CD14-positive monocyte (primary cell): ENCODE data around the gene FOXP1. TPM values are rescaled to one million over a fixed set of nuclear protein-coding genes. Genes with fewer than 3 reads are reported as not detected.

Experiments
- DNase-seq, 3 donors: peaks; one replicate each; pipeline ENCODE4 v3.0.0-alpha.2; 2011 to 2022
- H2AFZ ChIP-seq: 2 replicates; pipeline ENCODE4 v1.6.0; 2012; ENCODE audit warnings: mild to moderate bottlenecking, low read depth, low read length, inconsistent platforms; ENCODE audit not compliant: insufficient read depth, poor library complexity, severe bottlenecking
- H3K27ac ChIP-seq, 2 donors: 1 replicate in 1 of 2; 2 replicates in 1 of 2; pipeline ENCODE4 v1.5.1; 2012 to 2013; ENCODE audit warnings: low read length in 2 of 2, control low read depth in 1 of 2, inconsistent platforms in 1 of 2, low read depth in 1 of 2, mild to moderate bottlenecking in 1 of 2
- H3K27me3 ChIP-seq, 2 donors: one replicate each; pipeline versions ENCODE4 v1.6.0 to v1.6.1; 2011 to 2013; ENCODE audit warnings: low read length in 2 of 2; ENCODE audit not compliant: control insufficient read depth in 2 of 2, insufficient read depth in 2 of 2
- H3K36me3 ChIP-seq, 2 donors: replicated peaks in 1 of 2; 1 replicate in 1 of 2; 2 replicates in 1 of 2; pipeline versions ENCODE4 v1.5.1 to v1.6.1; 2012 to 2013; ENCODE audit warnings: low read length in 2 of 2, control low read depth in 1 of 2, inconsistent platforms in 1 of 2, mild to moderate bottlenecking in 1 of 2; ENCODE audit not compliant: insufficient read depth in 2 of 2, control insufficient read depth in 1 of 2
- H3K4me1 ChIP-seq, 2 donors: 1 replicate in 1 of 2; 2 replicates in 1 of 2; pipeline versions ENCODE4 v1.5.1 to v1.6.1; 2012 to 2013; ENCODE audit warnings: low read length in 2 of 2, control low read depth in 1 of 2, inconsistent platforms in 1 of 2, mild to moderate bottlenecking in 1 of 2, moderate library complexity in 1 of 2; ENCODE audit not compliant: insufficient read depth in 2 of 2, control insufficient read depth in 1 of 2
- H3K4me2 ChIP-seq: replicated peaks from 2 replicates; pipeline ENCODE3; 2012; ENCODE audit warnings: low read length, moderate library complexity, mild to moderate bottlenecking; ENCODE audit not compliant: poor library complexity, severe bottlenecking; ENCODE audit errors: extremely low read depth
- H3K4me3 ChIP-seq, 3 experiments: fragments of 200-600 bp in 1 of 3; sonication (generic) in 1 of 3; replicated peaks in 1 of 3; 1 replicate in 2 of 3; 2 replicates in 1 of 3; pipeline ENCODE4 v1.5.1; 2011 to 2013; ENCODE audit warnings: low read length in 3 of 3, mild to moderate bottlenecking in 3 of 3, control low read depth in 2 of 3, low read depth in 2 of 3, inconsistent platforms in 1 of 3, moderate library complexity in 1 of 3
- H3K79me2 ChIP-seq: 2 replicates; pipeline ENCODE4 v1.6.0; 2012; ENCODE audit warnings: mild to moderate bottlenecking, control low read depth, inconsistent platforms, low read length, moderate library complexity; ENCODE audit not compliant: insufficient read depth
- H3K9ac ChIP-seq: 2 replicates; pipeline ENCODE4 v1.6.0; 2017; ENCODE audit warnings: low read length, mild to moderate bottlenecking; ENCODE audit not compliant: insufficient read depth, poor library complexity, severe bottlenecking
- H3K9me3 ChIP-seq, 2 donors: replicated peaks in 1 of 2; 1 replicate in 1 of 2; 2 replicates in 1 of 2; pipeline versions ENCODE4 v1.5.1 to v1.6.1; 2012 to 2013; ENCODE audit warnings: low read length in 2 of 2, control low read depth in 1 of 2; ENCODE audit not compliant: control insufficient read depth in 1 of 2, insufficient read depth in 1 of 2
- H4K20me1 ChIP-seq: 2 replicates; pipeline ENCODE4 v1.6.0; 2012; ENCODE audit warnings: mild to moderate bottlenecking, low read length, control low read depth, moderate library complexity; ENCODE audit not compliant: insufficient read depth
- H3K27ac Mint-ChIP-seq, 7 donors: one replicate each; pipeline ENCODE4 v1.8.0; 2020; ENCODE audit warnings: mild to moderate bottlenecking in 7 of 7, mixed read lengths in 7 of 7, moderate library complexity in 6 of 7, inconsistent platforms in 2 of 7
- H3K27me3 Mint-ChIP-seq, 3 donors: one replicate each; pipeline ENCODE4 v1.8.0; 2021 to 2022; ENCODE audit warnings: low read depth in 3 of 3, mild to moderate bottlenecking in 3 of 3, mixed read lengths in 3 of 3, moderate library complexity in 3 of 3, inconsistent platforms in 1 of 3
- H3K36me3 Mint-ChIP-seq, 2 donors: one replicate each; pipeline ENCODE4 v1.8.0; 2020; ENCODE audit warnings: mixed read lengths in 2 of 2, inconsistent platforms in 1 of 2, mild to moderate bottlenecking in 1 of 2
- H3K4me1 Mint-ChIP-seq: one replicate; pipeline ENCODE4 v1.8.0; 2020; ENCODE audit warnings: mild to moderate bottlenecking, mixed read lengths
- H3K4me3 Mint-ChIP-seq, 2 donors: one replicate each; pipeline ENCODE4 v1.8.0; 2020; ENCODE audit warnings: mild to moderate bottlenecking in 2 of 2, mixed read lengths in 2 of 2, moderate library complexity in 1 of 2
- H3K9me3 Mint-ChIP-seq, 7 donors: one replicate each; pipeline ENCODE4 v1.8.0; 2020 to 2022; ENCODE audit warnings: mixed read lengths in 7 of 7, mild to moderate bottlenecking in 6 of 7, moderate library complexity in 6 of 7, inconsistent platforms in 2 of 7
- CTCF ChIP-seq: fragments of 200-600 bp; IDR thresholded peaks from one replicate; pipeline ENCODE4 v1.8.0; 2022; ENCODE audit warnings: antibody characterized with exemption, mild to moderate bottlenecking
- WGBS: methylation state at CpG from one replicate; pipeline ENCODE4 v1.1.5; 2013; ENCODE audit warnings: missing lambda C conversion rate; ENCODE audit not compliant: insufficient coverage; 5-methylcytosine and 5-hydroxymethylcytosine counted together
- intact Hi-C, 2 donors: fragments of 100-400 bp; cut with micrococcal nuclease; formaldehyde crosslinking; loops; one replicate each; pipeline versions ENCODE4 v1.15.0 to v1.15.1; 2023
- polyA plus RNA-seq, 3 donors: library from polyadenylated mRNA; depleted of rRNA in 1 of 3; unstranded in 2 of 3; stranded (reverse) in 1 of 3; fragments of 300-500 nt in 2 of 3; fragments of >200 nt in 1 of 3; fragmentation: Illumina TruSeq in 2 of 3; gene quantifications; 1 replicate in 2 of 3; 2 replicates in 1 of 3; pipeline ENCODE4 v1.2.3, GENCODE V29; 2012 to 2021

The FOXP1 gene
- polyA plus RNA-seq, 3 donors, result 25.7 to 42.6 (median 27.8) TPM

GRCh38 chr3:71208211-71209095, 375.1 kb downstream of the FOXP1 start:
- no peak for DNase-seq
- H3K79me2 ChIP-seq, result peaks cover 31% of the 10 kb centered on the region
- H3K9me3 ChIP-seq, result no peaks in the 10 kb centered on the region
- peaks cover 44% of the 10 kb centered on the region for H3K4me1 Mint-ChIP-seq
- 67% methylated on average over 3 of the region's 6 CpGs for WGBS
- H2AFZ ChIP-seq, result no peak overlapping the region
- H3K4me3 Mint-ChIP-seq, result no peak overlapping the region
- no peaks in the 10 kb centered on the region for H3K9me3 Mint-ChIP-seq
- peaks cover 91% of the 10 kb centered on the region for H4K20me1 ChIP-seq
- no peak overlapping the region for H3K4me3 ChIP-seq
- peaks cover 3 to 6% of the 10 kb centered on the region in 2 donors for H3K36me3 Mint-ChIP-seq
- no peaks in the 10 kb centered on the region for H3K36me3 ChIP-seq
- no peak overlapping the region for H3K27ac ChIP-seq
- H3K4me2 ChIP-seq, result no peak overlapping the region
- intact Hi-C loops, result no loop called here
- H3K27me3 ChIP-seq, result no peaks in the 10 kb centered on the region
- peak overlapping the region in 1 of 7 donors; percentile 61 for H3K27ac Mint-ChIP-seq
- peaks cover 0 to 2% (median 2%) of the 10 kb centered on the region in 3 donors for H3K27me3 Mint-ChIP-seq
- H3K4me1 ChIP-seq, result peaks cover 16 to 20% of the 10 kb centered on the region in 2 donors
- TF ChIP-seq CTCF, result no peak
- no peak overlapping the region for H3K9ac ChIP-seq

DNA sequence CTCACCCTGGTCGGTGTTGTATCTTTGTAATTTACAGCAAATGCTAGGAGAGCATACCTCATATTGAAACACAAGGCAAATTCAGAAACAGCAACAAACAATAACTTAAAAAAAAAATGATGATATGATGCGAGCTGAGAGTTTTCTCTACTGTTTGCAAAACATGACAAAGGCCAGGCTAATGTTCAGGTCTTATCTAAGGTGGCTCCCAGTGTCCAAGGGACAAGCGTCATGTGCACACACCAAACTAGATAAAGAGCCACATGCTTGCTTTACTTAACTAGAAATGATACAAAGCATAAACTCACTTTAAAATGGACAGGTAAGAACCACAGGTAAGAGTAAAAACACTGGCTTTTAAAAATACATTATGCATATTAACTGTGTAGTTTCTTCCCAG, 375.9 kb downstream of the FOXP1 start:
- Histone ChIP-seq H3K36me3 (no peaks in the 10 kb centered on the region), H3K4me1 (peaks cover 16 to 20% of the 10 kb centered on the region in 2 donors), H2AFZ (no peak overlapping the region), H3K4me2 (no peak overlapping the region), H3K27me3 (no peaks in the 10 kb centered on the region), H3K4me3 (no peak overlapping the region), H3K9ac (no peak overlapping the region), H4K20me1 (peaks cover 98% of the 10 kb centered on the region), H3K9me3 (no peaks in the 10 kb centered on the region), H3K27ac (no peak overlapping the region), H3K79me2 (peaks cover 31% of the 10 kb centered on the region)
- Mint-ChIP-seq H3K27ac (no peak overlapping the region), H3K9me3 (no peaks in the 10 kb centered on the region), H3K4me1 (peaks cover 46% of the 10 kb centered on the region), H3K36me3 (peaks cover 3 to 6% of the 10 kb centered on the region in 2 donors), H3K27me3 (peaks cover 0 to 2% (median 2%) of the 10 kb centered on the region in 3 donors), H3K4me3 (no peak overlapping the region)
- WGBS, result no CpG with 5 or more reads among the region's 3 CpGs
- no peak for TF ChIP-seq CTCF
- no peak for DNase-seq
- intact Hi-C loops, result no loop called here
